Activated T-helper 1 cell treated with Interleukin-2 at 50 U/mL for 16 hours (primary cell): ENCODE results near the gene ADAMTS2.

ENCODE experiments used
- DNase-seq: peaks from one replicate; pipeline ENCODE4 v3.0.0-alpha.2; 2020; ENCODE audit warnings: low read depth

The ADAMTS2 gene

DNA sequence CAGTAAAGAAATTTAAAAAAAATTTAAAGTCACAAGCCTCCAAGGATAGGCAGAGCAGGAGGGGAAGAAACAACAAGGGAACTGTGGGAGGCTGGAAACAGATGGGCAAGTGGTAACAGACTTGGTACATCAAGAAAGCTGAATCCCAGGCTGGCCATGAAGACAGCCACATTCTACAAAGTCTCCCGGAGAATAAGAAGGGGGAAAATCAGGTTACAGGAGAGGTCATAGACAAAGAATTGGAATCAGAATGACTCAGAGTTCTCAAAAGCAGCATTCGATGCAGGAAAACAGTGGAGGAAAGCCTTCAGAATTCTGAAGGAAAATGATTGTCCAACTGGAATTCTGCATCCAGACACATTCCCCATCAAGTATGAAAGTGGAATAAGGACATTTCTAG is 129.7 kb downstream of the ADAMTS2 start:
- DNase-seq: no peak

DNA sequence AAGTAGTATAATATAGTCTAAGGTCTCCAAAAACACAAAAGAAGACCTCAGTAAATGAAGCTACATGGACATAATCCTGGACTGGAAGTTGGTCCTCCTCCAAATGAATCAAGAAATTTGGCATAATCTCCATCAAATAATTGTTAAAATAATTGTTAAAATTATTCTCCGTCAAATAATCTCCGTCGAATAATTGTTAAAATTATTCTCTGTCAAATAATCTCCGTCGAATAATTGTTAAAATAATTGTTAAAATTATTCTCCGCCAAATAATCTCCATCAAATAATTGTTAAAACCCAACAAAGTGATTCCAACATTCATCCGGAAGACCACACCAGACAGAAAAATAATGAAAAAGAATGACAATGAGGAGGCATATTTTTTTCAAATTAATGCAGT is 130.6 kb downstream of the ADAMTS2 start:
- DNase-seq: no peak

DNA sequence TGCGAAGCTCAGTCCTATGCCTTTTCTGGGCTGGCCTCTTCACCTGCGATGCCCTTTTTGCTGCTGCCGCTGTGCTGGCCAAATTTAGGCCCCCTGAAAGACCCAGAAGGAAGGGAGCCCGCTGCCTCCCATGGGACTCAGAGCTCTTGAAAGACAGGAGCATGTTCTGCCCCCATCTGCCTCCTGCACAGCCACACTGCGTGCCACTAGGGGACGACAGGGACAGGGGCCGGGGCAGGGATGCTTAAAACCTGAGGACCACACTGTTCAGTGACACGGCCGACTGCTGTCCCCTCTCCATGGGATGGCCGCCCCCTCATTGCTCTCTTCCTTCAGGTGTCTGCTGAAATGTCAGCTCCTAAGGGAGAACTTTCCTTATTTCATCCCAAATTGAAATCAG is 132.4 kb downstream of the ADAMTS2 start:
- DNase-seq: no peak

DNA sequence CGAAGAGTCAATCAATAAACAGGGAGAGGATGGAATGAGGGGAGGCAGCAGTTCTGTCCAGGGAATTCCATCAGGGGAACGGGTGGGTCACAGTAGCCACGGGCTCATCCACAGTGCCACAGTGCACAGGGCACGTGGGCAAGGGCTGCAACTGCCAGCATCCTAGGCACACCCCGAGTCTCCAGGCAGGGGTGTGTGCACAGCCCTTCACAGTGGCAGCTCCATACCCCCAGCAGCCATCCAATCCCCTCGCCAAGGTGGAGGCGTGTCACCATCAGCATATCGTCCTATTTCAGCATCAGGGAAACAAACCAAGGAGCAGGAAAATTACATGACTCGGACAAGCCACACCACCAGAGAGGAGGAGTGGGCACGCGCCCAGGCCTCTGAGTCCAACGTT is 133.6 kb downstream of the ADAMTS2 start:
- no peak for DNase-seq

DNA sequence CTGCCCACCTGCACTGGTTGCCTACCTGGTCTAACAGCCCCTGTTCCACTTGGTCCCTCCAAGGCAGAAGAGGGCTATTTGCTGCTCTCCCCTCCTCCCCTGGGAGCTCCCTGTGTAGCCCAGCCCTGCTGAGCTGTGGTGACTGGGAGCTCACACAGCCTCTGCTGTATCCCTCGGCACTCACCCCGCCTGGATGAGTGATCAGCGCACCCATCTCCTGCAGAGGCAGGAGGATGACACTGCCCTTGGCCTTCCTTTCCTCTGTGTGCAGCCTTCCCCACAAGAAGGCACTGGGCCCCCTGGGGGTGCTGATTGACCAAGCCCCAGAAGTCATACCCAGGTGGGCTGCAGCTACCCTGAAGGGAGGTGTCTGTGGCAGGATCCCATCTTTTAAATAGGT is 134.2 kb downstream of the ADAMTS2 start:
- DNase-seq: no peak

DNA sequence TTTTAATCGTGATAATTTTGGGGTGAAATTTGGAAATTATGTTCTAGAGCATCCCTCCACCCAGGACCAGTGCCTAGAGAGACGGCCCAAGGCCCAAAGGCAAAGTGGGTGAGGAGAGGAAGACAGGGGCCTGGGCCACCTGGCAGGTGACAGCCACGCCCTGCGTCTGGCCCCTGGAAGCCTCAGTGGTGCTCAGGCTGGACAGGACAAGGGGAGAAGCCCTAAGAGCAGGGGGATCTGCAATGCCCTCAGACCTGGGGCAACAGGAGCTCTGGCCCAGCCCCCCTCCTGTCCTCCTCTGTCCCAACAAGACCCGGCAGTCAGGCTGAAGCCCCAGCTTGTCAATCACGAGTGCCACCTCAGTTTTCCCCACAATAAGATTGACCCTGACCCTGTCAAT is 134.8 kb downstream of the ADAMTS2 start:
- DNase-seq: no peak

DNA sequence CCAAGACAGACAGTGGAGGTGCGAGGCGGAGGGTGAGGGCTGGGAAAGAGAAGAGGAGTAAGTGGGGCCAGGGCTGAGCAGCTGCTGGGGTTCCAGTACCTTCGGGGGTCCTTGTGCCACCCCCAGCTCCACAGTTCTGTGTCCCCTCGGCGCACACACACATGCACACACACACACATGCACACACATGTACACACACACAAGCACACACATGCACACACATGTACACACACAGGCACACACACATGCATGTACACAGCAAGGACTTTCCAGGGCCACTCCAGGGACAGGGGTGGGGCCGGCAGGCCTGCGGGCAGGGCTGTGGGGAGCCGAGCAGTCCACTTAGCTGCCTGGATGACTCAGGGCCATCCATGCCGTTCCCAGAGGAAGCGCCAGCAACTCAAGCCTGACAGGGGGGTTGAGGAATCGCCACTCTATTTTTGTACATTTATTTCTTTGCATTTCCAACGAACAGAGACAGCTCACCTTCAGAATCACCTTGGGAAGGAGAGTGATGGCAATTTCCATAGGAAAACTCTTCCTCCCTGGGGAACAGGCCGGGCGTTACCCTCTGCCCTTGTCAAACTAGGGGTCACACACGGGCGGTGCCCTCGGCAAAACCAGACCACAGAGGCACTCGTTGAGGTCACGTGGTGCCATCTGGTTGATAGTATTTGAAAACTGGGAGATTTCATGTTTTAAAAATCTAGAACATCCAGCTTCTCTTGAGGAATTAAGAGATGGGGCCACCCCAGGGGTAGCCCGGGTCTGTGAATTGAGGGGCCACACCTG is 135.7 kb downstream of the ADAMTS2 start:
- DNase-seq: no peak

DNA sequence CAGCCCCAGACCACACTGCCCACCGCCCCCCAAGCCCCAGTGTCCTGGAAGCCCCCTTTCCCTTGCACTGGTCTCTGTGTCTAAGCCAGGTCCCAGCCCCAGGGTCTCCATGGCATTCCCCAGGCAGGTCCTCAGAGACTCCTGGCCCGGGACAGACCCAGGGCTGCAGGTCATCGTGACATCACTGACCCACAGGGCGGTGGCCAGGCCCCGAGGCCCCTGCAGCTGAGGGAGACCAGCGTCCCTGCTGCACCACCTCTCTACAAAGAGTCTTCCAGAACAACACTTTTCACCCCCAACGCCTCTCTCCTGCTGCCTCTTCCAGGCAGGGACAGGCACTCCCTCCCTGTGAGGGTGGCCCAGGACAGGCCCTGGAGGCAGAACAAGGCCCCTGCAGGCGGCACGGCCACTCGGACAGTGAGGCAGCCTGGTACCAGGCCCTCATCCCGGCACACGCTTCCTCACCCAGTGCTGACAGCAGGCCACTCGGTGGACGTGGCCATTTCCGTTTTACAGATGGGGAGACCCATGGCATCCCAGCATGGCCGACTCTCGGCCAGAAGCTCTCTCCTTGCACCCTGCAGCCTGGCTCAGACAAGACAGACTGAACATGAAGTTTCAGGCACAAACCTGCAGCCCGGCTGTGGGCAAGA is 136.4 kb downstream of the ADAMTS2 start:
- DNase-seq: no peak

DNA sequence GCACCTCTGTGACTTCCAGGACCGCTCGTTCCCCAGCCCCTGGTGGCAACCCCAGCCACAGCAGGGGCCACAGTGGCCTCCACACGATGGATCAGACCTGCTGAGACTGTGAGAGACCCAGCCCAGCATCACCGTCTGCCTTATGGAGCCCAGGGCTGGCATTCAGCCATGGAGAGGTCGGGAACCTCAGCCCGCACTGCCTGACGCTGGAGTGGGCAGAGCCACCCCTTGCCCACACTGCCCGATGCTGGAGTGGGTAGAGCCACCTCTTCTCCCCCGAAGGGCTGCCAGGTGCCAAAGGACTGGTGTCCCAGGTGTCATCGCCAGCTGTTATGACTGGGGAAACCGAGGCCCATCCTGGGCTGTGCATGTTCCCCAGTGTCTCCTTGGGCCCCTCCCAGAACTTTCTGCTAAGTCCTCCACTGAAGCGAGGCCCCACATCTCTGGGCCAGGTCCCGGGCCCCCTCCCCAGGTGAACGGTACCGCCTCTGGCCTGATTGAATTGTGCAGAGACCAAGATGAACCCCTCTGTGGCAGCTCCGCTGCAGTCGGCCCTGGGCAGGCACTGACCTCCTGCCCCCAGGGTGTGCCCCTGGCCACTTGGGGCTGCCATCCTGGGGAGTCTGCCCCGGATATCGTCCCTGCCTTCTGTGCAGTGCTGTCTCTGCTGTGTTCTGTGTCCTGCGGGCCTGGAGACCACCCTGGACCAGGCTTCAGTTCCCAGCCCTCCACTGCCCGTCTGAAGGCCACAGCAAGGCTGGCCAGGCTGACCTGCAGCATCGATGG is 137.1 kb downstream of the ADAMTS2 start:
- no peak for DNase-seq

DNA sequence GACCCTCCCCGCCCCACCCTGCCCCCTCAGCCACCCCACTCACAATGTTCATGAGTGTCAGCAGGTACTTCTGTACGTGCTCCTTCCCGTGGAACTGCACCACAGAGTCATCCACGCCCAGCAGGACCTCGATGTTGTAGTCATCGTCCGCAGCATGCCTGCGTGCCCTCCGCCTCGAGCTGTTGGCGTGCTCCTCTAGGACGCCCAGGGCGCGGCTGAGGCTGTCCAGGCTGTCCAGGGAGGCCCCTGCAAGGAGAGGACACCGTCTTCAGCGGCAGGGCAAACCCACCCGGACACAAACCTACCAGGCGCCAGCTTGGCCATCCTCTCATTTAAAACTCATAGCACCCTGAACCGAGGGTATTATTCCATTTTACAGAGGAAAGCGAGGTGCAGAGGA is 137.8 kb downstream of the ADAMTS2 start:
- no peak for DNase-seq

DNA sequence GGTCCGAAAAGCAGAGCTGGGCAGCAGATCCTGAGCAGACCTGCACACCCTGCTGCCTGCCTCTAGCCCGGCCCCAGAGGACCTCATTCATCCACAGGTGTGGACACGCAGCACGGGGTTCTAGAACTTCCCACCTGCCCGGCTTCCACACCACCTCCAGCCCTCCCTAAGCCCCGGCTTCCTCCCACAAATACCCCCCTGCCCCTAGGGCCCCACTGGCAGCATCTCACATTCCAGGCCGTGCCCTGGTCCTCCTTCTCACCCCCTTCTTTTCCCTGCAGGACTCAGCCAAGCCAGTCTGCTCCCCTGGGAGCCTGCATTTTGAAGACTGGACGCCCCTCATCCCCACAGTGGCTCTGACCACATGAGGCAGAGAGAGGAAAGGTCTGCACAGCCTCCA is 138.9 kb downstream of the ADAMTS2 start:
- DNase-seq: no peak

DNA sequence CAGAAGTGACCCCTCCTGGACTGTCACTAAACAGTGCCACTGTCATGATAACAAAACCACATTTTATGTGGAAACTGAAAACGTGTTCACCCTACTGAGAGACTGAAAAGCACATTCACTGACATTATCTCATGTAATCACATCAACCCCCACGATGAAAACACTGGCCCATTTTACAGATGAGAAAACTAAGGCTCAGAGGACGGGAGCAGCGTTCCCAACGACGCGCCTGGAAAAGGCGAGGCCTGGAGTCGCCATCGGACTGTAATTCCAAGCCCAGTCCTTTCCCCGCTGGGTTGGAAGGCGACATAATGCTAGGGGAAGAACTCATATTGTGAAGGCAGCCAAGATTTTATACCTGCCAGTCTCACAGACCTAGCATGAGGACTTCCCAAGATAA is 140.0 kb downstream of the ADAMTS2 start:
- DNase-seq: no peak

DNA sequence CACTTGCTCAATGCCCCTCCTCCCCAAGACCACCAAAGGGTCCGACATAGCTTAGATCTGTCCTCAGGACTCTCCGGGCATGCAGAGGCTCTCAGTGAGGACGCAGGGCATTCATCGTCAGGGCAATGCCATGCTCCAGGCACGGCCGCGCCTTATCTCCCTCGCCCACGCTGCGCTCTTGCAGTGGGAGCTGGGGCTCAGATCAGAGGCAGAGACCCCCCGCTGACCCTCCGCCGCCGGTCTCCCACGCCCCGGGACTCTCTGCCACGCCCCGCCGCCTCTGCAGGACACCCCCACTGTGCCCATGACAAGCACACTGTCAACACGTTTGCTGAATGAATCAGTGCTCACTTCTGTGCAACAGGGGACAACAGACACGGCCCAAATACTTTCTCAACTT is 140.7 kb downstream of the ADAMTS2 start:
- DNase-seq: no peak

DNA sequence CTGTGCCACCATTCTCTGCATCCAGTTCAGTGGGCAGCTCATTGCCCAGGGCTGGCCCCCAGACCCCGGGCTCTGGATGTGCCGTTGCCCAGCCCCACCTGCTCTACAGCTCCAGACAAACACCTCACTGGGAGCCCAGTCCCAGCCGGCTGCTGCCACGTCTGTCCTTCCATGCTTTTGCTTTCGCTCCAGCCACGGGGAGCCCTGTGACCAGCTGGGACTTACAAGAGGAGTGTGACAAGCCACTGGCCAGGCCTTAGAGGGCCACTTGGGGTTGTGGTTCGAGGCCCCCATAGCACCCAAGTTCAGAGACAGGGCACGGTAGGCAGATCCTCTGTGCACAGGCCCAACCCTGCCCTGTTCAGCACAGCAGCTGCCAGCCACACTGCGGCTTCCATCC is 142.0 kb downstream of the ADAMTS2 start:
- no peak for DNase-seq

DNA sequence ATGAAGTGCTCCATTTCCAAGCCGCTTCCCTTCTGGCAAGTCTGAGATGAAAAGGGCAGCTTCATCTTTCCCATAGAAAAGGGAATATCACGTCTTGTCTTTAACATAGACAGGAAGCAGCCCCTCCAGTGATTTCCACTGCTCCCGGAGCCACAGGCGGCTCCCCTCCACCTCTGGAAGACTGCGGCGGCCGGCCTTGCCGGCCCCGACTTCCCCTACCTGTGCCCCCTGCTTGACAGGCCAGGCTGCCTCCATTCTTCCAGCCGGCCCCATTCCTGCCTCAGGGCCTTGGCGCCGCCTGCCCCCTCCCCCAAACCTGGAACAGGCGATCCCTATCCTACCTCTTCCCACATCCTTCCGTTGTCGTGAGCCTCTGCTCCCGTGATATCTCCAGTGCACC is 143.3 kb downstream of the ADAMTS2 start:
- DNase-seq: no peak

DNA sequence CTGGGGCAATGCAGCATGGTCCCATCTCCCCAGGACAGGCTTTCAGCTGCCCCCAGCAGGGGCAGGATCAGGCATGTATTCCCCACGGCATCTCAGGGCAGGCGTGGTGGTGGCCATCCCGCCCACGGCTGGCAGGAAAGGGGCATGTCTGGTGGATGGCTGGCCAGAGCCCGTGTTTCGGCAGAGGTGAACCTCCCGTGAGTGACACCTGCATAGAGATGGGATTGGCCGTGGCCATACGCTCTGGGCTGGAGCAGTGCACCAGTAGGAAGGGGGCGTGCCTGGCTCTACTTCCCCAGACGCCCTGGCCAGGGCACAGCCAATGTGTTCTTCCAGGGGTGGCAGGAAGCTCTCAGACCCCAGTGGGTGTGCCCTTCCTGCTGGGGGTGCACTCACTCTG is 146.0 kb downstream of the ADAMTS2 start:
- no peak for DNase-seq

DNA sequence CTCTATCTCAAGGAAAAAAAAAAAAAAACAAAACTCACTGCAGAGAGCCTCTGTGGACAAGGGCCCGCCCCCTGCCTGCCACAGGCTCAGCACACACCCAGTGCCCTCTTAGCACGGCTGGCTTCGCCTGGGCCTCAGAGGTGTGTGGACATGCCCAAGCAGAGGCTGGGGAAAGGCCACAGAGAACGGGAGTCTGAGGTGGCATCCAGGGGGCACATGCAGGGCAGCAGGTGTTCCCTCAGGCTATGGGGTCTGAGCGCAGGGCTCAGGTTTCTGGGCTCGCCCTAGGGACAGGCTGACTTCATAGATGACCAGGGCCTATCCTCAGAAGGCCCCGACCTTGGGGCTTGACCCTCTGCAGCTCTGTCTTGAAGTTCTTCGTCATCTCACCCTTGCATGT is 146.4 kb downstream of the ADAMTS2 start:
- DNase-seq: no peak

DNA sequence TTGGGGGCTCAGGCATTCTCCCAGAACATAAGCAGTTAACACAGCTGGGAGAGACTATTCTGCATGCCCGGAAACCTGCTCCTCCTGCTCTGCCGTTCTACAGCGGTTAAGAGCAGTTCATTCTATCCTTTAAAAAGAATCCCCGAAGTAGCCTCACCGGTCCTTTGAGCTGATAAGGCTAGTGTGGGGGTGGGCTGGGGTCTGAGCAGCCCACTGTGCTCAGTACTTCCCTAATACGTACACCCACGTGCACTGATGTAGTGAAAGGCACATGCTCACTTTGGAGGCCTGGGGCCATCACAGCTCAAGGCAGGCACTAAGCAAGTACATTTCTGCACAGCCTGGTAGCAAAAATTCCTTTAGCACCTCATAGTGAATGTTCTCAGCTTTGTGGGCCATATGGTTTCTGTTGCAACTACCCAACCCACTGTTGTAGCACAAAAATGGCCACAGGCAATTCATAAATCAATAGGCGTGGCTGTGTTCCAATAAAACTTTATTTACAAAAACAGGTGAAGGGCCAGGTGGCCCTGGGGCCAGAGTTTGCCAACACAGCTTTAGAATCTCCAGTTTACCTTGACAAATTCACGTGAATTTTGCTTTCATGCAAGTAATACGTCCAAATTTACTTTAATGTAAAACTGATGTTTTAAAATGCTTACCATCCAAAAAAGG is 148.7 kb downstream of the ADAMTS2 start:
- no peak for DNase-seq

DNA sequence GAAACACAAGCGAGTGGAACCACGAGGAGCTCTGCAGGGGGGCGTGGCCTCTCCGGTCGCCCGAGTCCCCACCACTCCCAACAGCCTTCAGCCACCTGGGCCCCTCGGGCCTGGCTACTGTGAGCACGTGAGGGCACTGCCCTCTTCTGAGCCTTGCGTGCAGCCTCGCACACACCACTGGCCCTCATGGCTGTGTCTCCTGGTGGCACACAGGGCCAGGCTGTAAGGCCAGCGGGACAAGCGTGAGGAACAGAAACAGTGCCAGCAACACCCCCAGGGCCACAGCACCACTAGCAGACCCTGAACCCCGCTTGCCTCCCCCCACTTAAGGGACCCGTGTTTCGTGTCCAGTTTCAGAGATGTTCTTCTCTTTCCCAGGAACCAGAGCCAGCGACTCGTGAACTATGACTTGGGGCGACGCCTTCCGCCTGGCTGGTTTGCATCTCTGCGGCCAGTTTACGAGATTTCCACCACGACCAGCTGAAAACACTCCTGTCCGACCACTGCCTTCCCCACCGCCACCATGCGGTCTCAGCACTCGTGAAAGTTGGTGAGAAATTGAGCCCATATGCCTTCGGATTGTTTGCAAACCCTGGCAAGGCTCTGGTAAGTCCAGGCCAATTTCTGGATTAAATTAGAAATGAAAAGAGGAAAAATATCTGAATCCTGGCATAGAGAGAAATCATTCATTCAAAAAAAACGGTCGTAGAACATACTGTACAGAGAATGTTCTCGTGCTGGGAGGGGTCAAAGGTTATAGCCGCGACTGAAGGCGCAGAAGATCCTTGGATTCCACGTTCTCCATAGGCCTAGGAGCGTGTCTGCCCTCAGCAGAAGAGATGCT is 149.5 kb downstream of the ADAMTS2 start:
- no peak for DNase-seq

DNA sequence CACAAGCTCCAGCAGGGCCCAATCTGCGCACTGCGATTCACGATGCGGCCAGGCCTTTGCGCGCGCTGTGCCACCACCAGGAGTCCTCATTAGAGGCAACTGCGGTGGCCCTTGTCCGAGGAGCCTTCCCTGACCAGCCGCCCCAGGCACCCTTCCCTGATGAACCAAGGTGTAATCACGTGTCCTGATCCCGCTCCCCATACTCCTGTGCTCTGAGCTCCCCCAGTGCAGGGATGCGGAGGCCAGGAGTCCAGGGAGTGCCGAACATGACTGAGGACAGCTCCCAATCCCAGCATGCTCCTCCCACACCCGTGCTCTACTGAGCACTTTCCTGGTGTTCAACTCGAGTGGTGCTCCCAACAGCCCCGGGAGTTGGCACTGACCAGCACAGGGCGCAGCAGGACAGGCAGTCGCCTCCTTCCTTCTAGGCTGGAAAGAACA is 150.3 kb downstream of the ADAMTS2 start:
- no peak for DNase-seq

DNA sequence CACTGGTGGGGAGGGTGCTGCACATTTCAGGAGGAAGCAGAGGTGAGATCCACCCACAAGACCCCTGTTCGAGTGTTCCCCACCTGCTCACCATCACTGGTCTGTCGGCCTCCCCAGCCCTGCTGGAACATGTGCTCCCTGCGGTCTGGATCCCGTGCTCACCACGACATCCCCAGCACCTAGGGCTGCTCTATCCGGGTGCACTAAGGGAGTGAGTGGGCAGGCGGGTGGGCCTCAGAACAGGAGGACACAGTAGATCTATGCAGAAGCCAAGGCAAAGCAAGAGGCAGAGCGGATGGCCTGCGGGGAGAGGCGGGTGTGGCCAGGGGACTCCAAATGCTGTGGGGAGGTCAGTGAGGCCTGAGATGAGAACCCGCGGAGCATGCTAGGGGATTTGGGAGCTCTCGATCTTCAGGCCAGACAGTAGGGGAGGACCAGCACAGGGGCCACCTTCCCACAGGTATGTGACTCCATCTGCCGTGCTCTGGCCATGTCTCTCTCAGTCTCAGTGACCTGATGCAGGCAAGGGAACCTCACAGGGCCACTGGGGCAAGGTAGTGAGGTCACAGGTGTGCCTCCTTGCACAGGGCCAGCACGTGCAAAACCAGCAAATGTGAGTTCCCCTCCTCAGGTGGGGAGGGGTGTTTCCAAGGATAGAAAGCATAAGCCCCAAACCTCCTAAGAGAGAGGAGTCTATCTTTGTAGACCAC is 150.9 kb downstream of the ADAMTS2 start:
- DNase-seq: no peak
